ENCODE results near the gene PSMD4.

Gene PSMD4

GRCh38 chr1:151311011-151311410, 56.5 kb downstream of the PSMD4 start:
- DNase-seq, result no peak

GRCh38 chr1:151311589-151312331, 57.2 kb downstream of the PSMD4 start:
- peak; percentile 77 for DNase-seq

GRCh38 chr1:151312411-151312810, 57.9 kb downstream of the PSMD4 start:
- DNase-seq, result no peak

GRCh38 chr1:151312826-151313225, 58.3 kb downstream of the PSMD4 start:
- no peak for DNase-seq

GRCh38 chr1:151313501-151313900, 59.0 kb downstream of the PSMD4 start:
- DNase-seq, result no peak

- no peak for DNase-seq
Measured at GRCh38 chr1:151314137-151314875, 59.8 kb downstream of the PSMD4 start.

- no peak for DNase-seq
Measured at GRCh38 chr1:151315565-151316235, 61.2 kb downstream of the PSMD4 start.

Data from stimulated activated CD4-positive, alpha-beta T cell treated with anti-CD3 and anti-CD28 coated beads, Interleukin-4, amount 100 ng/mL, for 1 hour (primary cell).